Measurements from ENCODE around the gene WDR7. TPM values are rescaled to one million over a fixed set of nuclear protein-coding genes. Genes with fewer than 3 reads are reported as not detected.

Gene WDR7
- total RNA-seq, 2 experiments from 2014 or later, result 28.8 to 30.5 TPM

- Histone ChIP-seq H3K27me3 (ENCODE audit: control insufficient read depth in 1 of 2, insufficient read depth in 2 of 2, low read length in 2 of 2) (peaks cover 0 to 4% of the 10 kb centered on the region in 2 experiments), H3K27ac (ENCODE audit: low read depth in 1 of 2, low read length in 2 of 2) (no peak overlapping the region), H3K9me3 (ENCODE audit: control insufficient read depth in 1 of 2, insufficient read depth in 1 of 2, low read length in 2 of 2) (peaks cover 0 to 3% of the 10 kb centered on the region in 2 experiments), H3K36me3 (ENCODE audit: insufficient read depth, low read length) (no peaks in the 10 kb centered on the region), H3K4me3 (ENCODE audit: low read length) (no peak overlapping the region), H3K4me1 (ENCODE audit: insufficient read depth, low read length) (no peaks in the 10 kb centered on the region)
- no peak overlapping the region for H3K27ac Mint-ChIP-seq
- H3K4me1 Mint-ChIP-seq (ENCODE audit: low read depth), result no peaks in the 10 kb centered on the region
- no peaks in the 10 kb centered on the region for H3K9me3 Mint-ChIP-seq
- H3K27me3 Mint-ChIP-seq, result peaks cover 19% of the 10 kb centered on the region
- DNase-seq (no peak), ATAC-seq (ENCODE audit: poor library complexity) (no peak)
- H3K4me3 Mint-ChIP-seq, result no peak overlapping the region
- POLR2A ChIA-PET, result no interaction called here
- CTCF ChIA-PET, result no interaction called here
- no peak for TF ChIP-seq CTCF (IDR thresholded peaks at IDR 0.05)
- H3K36me3 Mint-ChIP-seq (ENCODE audit: low read depth), result no peaks in the 10 kb centered on the region
- intact Hi-C loops (cut with DNase I, micrococcal nuclease), result no loop called here
Measured at GRCh38 chr18:57063601-57064103, 412.5 kb downstream of the WDR7 start.

GRCh38 chr18:57073501-57074187 is 422.5 kb downstream of the WDR7 start:
- no peak overlapping the region for H3K4me3 Mint-ChIP-seq
- peaks cover 0 to 3% of the 10 kb centered on the region in 2 experiments for H3K9me3 ChIP-seq (ENCODE audit: control insufficient read depth in 1 of 2, insufficient read depth in 1 of 2, low read length in 2 of 2)
- no peak overlapping the region for H3K27ac ChIP-seq (ENCODE audit: low read depth in 1 of 2, low read length in 2 of 2)
- peaks cover 12% of the 10 kb centered on the region for H3K4me1 ChIP-seq (ENCODE audit: insufficient read depth, low read length)
- H3K27ac Mint-ChIP-seq, result no peak overlapping the region
- intact Hi-C loops (cut with DNase I, micrococcal nuclease), result no loop called here
- H3K4me3 ChIP-seq (ENCODE audit: low read length), result no peak overlapping the region
- ChIA-PET POLR2A (no interaction called here), CTCF (no interaction called here)
- H3K9me3 Mint-ChIP-seq, result no peaks in the 10 kb centered on the region
- H3K27me3 ChIP-seq (ENCODE audit: control insufficient read depth in 1 of 2, insufficient read depth in 2 of 2, low read length in 2 of 2), result no peaks in the 10 kb centered on the region
- no peak for DNase-seq
- H3K4me1 Mint-ChIP-seq (ENCODE audit: low read depth), result peaks cover 5% of the 10 kb centered on the region
- H3K27me3 Mint-ChIP-seq, result no peaks in the 10 kb centered on the region
- no peak for TF ChIP-seq CTCF (IDR thresholded peaks at IDR 0.05)
- no peaks in the 10 kb centered on the region for H3K36me3 Mint-ChIP-seq (ENCODE audit: low read depth)
- H3K36me3 ChIP-seq (ENCODE audit: insufficient read depth, low read length), result no peaks in the 10 kb centered on the region
- no peak for ATAC-seq (ENCODE audit: poor library complexity)

GRCh38 chr18:57075716-57076400 is 424.7 kb downstream of the WDR7 start:
- no peak overlapping the region for H3K4me3 Mint-ChIP-seq
- no peaks in the 10 kb centered on the region for H3K36me3 ChIP-seq (ENCODE audit: insufficient read depth, low read length)
- ChIA-PET CTCF (no interaction called here), POLR2A (no interaction called here)
- H3K27ac Mint-ChIP-seq, result no peak overlapping the region
- intact Hi-C loops (cut with DNase I, micrococcal nuclease), result no loop called here
- peaks cover 9% of the 10 kb centered on the region for H3K27me3 Mint-ChIP-seq
- ATAC-seq (ENCODE audit: poor library complexity) (no peak), DNase-seq (no peak)
- no peak for TF ChIP-seq CTCF (IDR thresholded peaks at IDR 0.05)
- H3K4me3 ChIP-seq (ENCODE audit: low read length), result no peak overlapping the region
- H3K9me3 ChIP-seq (ENCODE audit: control insufficient read depth in 1 of 2, insufficient read depth in 1 of 2, low read length in 2 of 2), result peaks cover 0 to 3% of the 10 kb centered on the region in 2 experiments
- peaks cover 12% of the 10 kb centered on the region for H3K4me1 ChIP-seq (ENCODE audit: insufficient read depth, low read length)
- no peaks in the 10 kb centered on the region for H3K27me3 ChIP-seq (ENCODE audit: control insufficient read depth in 1 of 2, insufficient read depth in 2 of 2, low read length in 2 of 2)
- no peak overlapping the region for H3K27ac ChIP-seq (ENCODE audit: low read depth in 1 of 2, low read length in 2 of 2)
- no peaks in the 10 kb centered on the region for H3K36me3 Mint-ChIP-seq (ENCODE audit: low read depth)
- peaks cover 5% of the 10 kb centered on the region for H3K4me1 Mint-ChIP-seq (ENCODE audit: low read depth)
- no peaks in the 10 kb centered on the region for H3K9me3 Mint-ChIP-seq
